ENCODE data around the gene FKBP6.
"Not testable (repeated sequence)": the region's sequence is repeated elsewhere in the genome, so short reads cannot be mapped to it uniquely, and the experiment has no call there.

Gene FKBP6

DNA sequence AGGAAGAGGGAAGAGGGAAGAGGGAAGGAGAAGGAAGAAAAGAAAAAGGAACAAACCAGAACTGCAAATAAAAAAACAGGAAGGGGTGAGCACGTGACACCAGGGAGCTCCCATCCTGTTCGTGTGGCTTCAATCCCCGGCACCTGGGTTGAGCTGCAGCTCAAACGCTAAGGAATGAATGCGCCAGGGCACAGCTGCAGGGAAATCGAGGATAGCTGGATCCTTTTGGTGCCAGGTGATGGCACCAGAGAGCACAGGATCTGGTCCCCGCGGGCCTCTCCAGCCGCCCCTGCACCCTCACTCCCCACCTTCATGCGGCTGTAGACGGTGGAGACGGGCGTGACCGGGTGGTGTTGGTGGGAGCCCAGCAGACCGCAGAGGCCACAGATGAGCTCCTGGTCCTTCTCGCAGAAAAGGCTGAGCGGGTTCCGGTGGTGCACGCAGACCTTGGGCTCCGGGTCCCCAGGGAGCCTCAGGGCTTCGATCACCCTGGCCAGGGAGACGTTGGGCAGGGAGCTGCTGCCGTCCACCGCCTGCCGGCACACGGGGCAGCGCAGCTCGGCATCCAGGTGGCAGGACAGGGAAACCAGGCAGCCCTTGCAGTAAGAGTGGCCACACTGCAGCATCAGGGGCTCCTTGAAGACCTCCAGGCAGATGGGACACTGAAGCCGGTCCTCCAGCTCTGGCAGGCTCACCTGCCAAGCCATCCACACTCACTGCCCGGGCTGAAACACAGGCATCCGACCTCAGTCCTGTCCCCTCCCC, 3.7 kb upstream of the FKBP6 start:
- peak; percentile 56 for DNase-seq

DNA sequence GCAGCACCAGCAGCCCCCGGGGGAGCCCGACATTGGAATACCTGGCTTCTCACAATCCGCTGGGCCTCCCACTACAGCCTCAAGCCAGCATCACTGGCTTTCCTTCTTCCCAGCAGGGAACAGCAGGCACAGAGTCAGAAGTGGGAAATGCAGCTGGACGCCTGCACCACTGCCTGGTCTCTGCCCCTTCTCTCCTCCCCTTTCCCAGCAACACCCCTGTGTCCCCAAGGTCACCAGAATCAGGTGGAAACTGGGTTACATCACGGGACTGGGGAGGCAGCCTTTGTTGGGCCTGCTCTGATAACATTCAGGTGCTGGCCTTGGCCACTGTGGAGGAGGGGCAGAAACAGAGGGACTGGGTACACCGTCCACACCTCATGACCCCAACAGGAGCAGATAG, 2.5 kb upstream of the FKBP6 start:
- DNase-seq = not testable (repeated sequence)

DNA sequence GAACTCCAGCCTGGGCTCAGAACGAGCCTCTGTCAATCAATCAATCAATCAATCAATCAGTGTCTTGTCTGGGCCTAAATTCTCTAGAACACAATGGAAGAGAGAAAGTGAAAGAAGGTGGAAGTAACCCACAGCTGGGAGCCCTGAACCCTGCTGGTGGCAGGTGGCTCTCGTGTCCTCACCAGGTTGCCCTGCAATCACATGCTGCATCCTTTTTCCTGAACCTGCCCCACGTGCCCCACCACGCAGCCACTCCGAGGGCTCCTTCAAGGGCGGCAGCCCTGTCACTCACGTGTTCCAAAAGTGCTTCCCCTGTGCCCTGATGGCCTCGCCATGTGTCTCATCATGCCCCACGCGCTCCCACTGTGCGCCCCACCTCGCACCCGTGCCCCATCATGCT, 512 bp upstream of the FKBP6 start:
- not testable (repeated sequence) for DNase-seq

DNA sequence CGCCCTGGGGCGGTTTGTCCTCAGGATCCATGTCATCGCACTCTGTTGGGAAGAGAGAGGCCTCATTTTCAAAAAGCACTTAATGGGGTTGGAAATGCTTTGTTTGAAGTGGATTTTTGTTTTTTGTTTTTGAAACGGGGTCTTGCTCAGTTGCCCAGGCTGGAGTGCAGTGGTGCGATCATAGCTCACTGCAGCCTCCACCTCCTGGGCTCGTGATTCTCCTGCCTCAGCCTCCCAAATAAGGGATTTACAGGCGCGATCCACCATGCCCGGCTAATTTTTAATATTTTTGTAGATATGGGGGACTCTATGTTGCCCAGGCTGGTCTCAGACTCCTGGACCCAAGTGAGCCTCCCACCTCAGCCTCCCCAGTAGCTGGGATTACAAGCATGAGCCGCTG, 735 bp downstream of the FKBP6 start:
- no peak for DNase-seq

DNA sequence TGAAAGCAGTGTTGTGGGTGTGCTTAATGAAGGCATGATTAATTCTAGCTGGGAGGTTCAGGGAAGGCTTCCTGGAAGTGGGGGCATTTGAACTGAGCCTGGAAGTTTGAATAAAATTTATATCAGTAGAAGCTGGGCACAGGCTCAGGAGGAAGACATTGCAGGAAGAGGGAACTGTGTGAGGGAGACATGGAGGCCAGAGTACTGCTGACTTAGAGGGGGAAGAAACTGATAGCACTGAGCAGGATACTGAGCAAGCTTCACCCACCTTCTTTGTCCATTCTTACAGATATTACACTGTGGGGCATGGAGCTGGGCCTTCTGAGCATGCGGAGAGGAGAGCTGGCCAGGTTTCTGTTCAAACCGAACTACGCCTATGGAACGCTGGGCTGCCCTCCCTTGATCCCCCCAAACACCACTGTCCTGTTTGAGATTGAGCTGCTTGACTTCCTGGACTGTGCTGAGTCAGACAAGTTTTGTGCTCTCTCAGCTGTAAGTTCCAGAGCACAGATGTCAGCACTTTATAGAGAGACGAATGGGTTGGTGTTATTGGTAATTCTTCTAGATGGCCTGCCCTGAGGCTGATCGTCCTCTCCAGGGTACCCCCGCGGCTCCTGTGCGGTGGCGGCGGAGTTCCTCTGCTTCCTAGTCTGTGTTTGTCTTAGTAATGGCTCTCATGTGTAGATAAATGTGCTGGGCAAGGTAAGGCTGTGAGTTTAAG, 2.1 kb downstream of the FKBP6 start:
- DNase-seq = no peak

DNA sequence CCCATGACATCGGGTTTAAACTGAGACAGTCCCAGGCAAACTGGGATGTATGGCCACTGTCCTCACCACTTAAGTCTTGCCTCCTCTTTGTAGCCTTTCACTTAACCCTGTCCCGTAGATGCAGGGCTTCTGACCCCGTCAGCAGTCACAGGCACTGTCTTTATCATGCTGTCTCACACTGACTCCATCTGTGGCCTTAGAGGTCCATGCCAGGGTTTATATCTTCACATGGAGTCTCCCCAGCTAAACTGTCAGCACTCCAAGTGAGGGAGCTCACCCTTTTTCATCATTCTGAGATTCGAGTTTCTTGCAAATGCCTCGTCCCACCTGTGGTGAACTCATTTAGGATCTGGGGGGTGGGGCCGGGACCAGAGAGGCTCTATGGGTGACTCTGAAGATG, 2.8 kb downstream of the FKBP6 start:
- no peak for DNase-seq

DNA sequence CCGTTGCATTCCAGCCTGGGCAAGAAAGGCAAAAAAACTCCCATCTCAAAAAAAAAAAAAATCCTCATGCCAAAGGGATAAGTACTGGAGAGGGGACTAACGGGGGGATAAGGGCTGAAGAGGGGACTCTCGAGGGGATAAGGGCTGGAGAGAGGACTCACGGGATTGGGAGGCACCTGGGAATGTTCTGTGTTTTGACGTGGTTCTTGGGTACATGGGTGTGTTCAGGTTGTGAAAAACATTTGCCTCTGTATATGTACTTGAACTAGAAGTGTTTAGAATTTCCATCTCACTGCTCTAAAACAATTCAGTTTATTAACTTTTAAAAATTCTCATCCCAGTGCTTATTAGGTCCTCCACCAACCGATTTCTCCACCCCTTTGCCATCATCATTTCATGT, 4.5 kb downstream of the FKBP6 start:
- no peak for DNase-seq

DNA sequence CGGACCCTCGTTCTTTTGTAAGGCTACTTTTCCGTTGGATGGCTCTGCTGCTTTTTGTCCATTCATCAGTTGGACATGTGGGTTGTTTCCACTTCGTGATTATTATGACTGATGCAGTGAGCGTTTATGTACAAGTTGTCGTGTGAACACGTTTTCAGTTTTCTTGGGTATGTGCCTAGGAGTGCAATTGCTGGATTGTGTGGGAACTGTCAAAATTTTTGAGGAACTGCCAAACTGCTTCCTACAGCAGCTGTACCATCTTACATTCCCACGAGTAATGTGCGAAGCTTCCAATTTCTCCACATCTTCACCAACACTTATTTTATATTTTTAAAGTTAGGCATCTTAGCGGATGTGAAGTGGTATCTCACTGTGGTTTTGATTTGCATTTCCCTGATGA, 10.4 kb downstream of the FKBP6 start:
- no peak for DNase-seq

DNA sequence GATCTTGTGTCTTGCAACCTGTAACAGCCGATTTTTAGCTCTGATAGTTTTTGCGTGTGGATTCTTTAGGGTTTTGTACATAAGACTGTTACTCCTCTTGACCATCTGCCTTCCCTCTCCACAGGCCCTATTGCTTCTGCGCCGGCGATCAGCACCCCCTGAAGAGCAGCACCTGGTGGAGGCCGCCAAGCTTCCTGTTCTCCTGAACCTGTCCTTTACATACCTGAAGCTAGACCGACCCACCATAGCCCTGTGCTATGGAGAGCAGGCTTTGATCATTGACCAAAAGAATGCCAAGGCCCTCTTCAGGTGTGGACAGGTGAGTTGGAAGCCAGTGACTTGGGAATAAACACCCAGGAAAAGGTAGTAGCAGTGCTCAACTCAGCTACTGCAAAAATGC, 12.6 kb downstream of the FKBP6 start:
- no peak for DNase-seq

DNA sequence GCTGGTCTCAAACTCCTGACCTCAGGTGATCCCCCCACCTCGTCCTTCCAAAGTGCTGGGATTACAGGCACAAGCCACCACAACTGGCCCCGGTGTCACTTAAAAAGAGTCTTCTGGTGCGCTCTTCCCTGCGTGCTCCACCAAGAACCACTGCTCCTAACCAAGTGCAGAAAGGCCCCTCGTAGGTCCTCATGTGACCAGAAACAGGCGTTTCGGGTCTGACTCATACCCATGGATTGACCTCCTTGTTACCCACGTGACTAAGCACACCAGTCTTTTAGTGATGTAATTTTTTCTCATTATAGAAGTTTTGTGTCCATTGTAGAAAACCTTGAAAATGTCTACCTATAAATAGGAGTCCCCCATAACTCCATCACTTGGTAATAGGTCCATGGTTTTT, 13.9 kb downstream of the FKBP6 start:
- DNase-seq = no peak

DNA sequence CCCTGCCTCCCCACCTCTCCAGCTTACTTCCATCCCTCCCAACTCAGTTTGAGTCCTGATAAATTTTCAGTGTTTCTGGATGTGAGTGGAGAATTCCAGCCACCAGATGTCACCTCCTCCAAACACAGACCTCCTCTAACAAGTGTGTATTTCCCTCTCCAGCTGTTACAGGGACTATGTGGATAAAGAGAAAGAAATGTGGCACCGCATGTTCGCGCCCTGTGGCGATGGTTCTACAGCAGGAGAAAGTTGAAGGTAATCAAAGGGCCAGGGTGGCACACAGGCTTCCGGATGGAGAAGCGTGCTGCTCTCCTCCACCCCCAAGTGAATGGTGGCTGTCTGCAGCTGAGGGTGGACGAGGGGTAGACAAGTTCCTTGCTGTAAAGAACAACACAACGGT, 14.7 kb downstream of the FKBP6 start:
- DNase-seq = peak; percentile 50

DNA sequence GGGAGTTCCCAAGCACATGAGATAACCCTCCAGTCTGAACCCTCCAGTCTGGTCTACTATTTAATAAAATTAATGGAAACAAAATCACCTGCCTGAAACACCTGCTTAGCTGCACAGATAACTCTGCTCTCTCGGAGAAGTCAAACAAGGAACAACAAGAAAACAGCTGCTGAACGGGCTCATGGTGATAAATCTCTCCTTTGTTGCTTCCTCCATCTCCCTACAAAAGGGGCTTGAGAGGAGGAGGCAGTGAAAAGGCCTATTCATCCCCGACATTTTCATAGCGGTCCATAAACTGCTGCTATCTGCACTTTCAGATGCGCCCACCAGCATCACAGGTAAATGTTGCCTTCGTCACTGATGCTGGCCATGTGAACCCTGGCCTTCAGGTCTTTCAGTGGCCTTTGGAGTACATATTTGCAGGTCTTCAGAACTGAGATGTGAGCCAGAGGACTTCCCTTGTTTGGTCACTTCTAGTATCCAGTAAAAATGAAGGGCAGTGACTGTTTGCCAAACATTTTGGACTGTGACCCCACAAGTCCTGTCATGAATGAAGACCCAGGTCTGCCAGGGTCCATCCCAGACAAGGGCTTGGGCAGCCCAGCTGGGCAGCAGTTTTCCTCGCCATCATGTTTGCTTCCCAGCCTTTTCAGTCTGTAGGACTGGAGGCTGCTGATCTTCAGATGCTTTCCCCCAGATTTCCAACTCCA, 15.9 kb downstream of the FKBP6 start:
- DNase-seq = no peak

DNA sequence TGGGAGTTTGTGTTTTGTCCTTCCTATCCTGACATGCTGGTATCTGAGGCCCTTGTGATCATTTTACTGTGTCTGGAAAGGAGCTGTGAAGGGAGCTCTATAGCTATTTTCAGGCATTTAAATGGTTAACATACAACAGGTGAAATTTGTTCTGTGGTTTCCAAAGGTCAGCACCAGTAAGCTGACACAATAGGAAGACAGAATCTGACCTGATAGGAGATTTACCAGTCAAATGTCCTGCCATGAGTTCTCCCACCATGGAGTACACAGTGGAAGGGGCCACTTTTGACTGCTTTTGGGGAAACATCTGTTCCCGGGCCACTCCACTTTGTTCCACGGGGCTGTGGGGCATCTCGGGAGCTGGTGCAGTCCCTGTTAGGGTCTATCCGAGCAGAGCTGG, 17.6 kb downstream of the FKBP6 start:
- no peak for DNase-seq

DNA sequence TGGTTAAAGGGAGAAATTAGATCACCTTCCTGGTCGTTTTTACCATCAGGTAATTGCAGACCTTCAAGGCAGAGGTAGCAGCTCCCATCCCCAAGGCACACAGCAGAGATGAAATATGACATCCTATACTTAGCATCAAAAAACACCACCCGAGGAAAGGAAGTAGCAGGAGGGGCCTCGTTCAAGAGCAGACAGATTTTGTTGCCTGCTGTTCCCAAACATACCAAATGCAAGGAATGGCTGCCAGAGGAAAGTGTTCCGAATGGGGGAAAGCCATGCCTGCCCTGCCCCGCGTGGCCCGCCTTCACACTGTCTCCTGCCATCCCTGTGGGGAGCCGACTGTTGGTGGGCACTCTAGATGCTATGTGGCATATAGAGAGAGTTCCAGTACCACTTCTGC, 18.0 kb downstream of the FKBP6 start:
- no peak for DNase-seq

DNA sequence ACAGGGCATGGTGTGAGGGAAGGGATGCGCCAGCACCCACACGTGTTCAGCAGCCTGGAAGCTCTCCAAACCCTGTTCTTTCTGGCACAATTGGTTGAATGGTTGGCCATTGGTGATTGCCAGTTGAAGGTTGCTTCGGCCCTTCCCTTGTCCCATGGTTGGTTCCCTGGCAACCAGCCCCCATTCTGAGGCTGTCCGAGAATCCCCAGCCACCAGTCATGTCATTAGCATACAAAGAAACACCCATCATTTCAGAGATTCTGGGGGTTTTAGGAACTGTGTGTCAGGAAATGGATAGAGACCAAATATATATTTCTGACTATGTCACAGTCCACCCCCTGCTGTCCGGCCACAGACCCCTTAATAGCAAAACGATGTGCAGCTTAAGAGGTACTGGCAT, 21.8 kb downstream of the FKBP6 start:
- DNase-seq = no peak

DNA sequence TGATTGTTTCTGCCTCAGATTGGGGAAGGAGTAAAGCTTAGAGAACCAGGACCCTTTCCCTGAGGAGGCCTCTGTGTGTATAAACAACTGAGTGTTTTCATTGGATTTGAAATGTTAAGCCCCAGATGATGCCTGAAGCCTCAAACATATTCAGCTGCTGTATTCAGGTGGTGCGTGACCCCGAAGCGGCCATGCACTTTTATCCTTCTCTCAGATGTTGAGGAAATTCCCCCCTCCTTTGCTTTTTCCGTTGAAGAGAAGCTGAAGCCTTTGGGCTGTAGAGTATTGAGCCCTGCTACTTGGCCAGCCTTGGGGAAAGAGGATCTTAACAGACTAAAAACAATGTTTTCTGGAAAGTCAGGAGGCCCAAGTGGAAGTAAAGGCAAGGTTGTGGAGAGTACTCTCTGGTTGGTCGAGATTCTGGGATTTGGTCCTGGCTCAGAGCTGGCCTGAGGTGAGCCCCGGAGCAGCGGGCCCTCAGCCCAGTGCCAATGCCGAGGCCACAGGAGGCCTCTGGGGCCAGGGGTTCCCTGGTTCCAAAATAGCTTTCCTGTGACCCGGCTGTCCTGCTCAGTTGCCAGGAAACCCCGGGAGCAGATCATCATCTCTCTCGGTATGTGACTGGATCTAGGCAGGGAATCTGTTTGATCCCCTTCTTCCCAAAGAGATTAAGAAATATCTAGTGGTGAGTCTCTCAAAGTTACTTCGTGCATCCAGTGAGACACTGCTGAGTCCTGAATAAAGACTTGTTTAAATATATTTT, 22.5 kb downstream of the FKBP6 start:
- DNase-seq = no peak

DNA sequence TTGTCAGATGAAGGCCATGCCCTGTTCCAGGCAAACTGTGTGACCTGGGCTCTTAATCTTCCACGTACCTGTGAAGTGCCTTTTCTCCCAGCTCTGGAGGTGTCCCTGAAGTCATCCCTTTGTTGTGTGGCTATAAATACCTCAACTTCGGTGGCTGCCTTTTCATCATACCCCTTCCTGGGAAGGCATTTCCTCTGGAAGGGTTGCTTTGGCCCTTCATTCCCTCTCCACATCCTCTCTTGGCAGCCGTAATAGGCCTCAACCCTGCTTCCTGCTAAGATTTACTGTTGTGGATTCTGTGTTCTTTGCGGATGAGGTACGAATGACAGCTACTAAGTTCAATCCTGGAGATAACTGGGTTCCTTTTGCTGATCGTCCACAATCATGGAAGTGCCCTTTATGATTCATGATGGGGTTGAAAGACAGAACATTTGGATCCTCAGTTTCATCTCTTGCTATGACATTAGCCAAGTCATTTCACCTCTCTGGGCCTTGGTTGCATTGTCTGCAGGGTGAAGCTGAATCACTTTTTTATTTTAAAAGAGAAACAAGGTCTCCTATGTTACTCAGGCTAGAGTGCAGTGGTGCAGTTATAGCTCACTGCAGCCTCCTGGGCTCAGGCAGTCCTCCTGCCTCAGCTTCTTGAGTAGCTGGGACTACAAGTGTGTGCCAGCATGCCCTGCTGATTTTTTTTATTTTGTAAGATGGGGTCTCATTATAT, 23.6 kb downstream of the FKBP6 start:
- DNase-seq = no peak

DNA sequence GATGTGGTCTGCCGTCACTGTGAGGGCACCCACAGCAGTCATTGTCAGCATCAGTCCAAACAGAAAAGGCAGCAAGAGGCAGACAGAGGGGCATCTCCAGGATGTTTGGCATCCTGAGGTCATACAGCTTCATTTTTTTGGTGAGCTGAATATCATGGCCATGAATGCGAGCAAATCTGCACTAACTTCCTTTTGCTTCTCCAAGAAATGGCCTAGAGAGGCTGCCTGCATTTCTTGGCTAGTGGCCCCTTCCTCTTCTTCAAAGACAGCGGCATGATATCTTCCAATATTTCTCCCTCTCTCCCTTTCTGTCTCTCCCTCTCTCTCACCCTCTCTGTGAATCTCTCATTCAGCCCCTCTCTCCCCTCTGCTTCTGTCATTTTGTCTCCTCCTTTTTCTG, 24.8 kb downstream of the FKBP6 start:
- no peak for DNase-seq

DNA sequence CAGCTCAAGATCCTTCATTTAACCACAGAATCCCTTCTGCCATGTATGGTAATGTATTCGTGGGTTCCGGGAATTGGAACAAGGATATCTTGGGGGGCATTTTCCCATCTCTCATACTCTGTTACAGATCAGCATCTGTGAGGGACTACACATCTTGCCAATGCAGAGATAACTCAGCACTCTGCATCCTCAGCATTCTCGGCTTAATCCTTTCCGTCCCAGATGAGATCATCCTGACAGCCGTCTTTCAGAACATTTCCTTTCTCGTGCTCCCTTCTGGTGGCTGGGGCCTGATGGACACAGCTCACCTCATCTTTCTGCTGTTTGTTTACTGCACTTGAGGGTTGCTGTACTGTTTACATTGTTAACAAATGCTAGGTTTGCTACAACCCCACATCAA, 25.3 kb downstream of the FKBP6 start:
- DNase-seq = no peak

DNA sequence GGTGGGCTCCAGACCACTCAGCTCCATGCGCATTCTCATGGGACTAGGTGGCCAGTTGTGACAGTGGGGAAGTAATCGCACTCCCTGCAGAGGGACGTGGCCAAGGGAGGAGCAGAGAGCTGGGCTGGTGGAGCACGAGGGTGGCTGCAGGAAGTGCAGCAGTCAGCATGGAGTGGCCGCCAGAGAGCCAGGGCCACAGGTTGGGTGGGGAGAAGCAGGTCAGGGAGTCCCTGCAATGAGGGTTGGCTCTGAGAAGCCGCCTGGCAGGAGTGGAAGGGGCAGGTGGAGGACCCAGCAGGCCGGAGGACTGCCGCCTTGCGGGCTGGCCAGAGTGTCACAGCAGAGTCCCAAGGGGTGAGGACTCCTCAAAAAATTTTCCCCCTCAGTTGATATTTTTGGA, 26.2 kb downstream of the FKBP6 start:
- DNase-seq = no peak

DNA sequence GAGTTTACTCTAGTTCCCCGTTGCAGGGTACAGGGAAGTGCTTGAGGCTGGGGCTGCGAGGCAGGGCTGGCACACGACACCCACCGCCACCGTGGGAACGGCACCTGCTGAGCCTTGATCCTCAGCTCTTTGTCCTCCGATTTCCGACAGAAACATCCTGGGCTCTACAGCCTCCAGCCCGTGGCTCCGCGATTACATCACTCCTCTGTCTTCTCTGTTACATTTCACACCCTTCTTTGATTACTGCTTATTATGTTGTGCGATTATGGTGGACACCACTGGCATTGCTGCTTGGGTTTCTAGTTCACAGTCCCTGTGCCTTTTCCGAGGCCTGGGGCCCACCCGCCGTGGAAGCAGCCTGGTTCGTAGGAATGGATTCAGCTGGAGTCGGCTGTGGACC, 26.9 kb downstream of the FKBP6 start:
- DNase-seq = no peak

DNA sequence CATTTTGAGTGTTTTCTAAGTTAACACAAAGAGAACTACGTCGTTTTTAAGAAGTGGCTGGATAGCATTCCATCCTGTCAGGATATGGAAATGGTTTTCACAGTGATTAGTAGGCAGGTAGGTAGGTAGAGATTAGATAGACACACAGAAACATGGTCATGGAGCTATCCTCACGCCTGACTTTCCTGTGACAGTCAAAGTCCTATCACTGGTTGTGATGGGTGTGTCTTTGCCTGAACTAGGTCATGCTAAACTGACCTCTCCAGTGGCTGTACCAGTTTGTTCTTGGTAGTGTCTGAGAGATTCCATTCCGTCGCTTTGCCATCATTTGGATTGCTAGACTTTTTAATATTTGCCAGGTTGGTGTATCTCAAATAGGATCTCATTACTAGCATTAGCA, 28.2 kb downstream of the FKBP6 start:
- DNase-seq = no peak
